GM21576 (cell line): ENCODE data around the gene EIF2AK3.
"Not testable (repeated sequence)": the region's sequence is repeated elsewhere in the genome, so short reads cannot be mapped to it uniquely, and the experiment has no call there.

ENCODE experiments used
- ATAC-seq: cut with Tn5 transposase; IDR thresholded peaks from one replicate; pipeline ENCODE4 v1.9.1; 2021; ENCODE audit warnings: mild to moderate bottlenecking, moderate library complexity; ENCODE audit not compliant: unreplicated experiment

Gene EIF2AK3

GRCh38 chr2:88637464-88637863, 10.2 kb upstream of the EIF2AK3 start:
- ATAC-seq: no peak

GRCh38 chr2:88636026-88636425, 8.8 kb upstream of the EIF2AK3 start:
- ATAC-seq: no peak

- ATAC-seq: no peak
Observed at GRCh38 chr2:88632569-88632968, 5.3 kb upstream of the EIF2AK3 start.

GRCh38 chr2:88628571-88628939, 1.3 kb upstream of the EIF2AK3 start:
- ATAC-seq: no peak

GRCh38 chr2:88627856-88628570, 749 bp upstream of the EIF2AK3 start:
- peak; percentile 33 for ATAC-seq

GRCh38 chr2:88626171-88627054, 851 bp downstream of the EIF2AK3 start:
- ATAC-seq: peak; percentile 4

GRCh38 chr2:88624477-88624876, 2.8 kb downstream of the EIF2AK3 start:
- ATAC-seq: no peak

GRCh38 chr2:88623831-88624465, 3.3 kb downstream of the EIF2AK3 start:
- not testable (repeated sequence) for ATAC-seq

- ATAC-seq: no peak
Observed at GRCh38 chr2:88622307-88622706, 5.0 kb downstream of the EIF2AK3 start.

GRCh38 chr2:88621432-88621831, 5.8 kb downstream of the EIF2AK3 start:
- ATAC-seq: no peak

GRCh38 chr2:88620015-88620414, 7.2 kb downstream of the EIF2AK3 start:
- no peak for ATAC-seq

- peak; percentile 62 for ATAC-seq
Observed at GRCh38 chr2:88615822-88616221, 11.4 kb downstream of the EIF2AK3 start.

GRCh38 chr2:88614497-88615157, 12.6 kb downstream of the EIF2AK3 start:
- peak; percentile 69 for ATAC-seq

GRCh38 chr2:88613921-88614320, 13.3 kb downstream of the EIF2AK3 start:
- no peak for ATAC-seq

GRCh38 chr2:88608184-88608583, 19.1 kb downstream of the EIF2AK3 start:
- ATAC-seq: no peak

- ATAC-seq: no peak
Observed at GRCh38 chr2:88607416-88607815, 19.8 kb downstream of the EIF2AK3 start.

GRCh38 chr2:88606371-88607030, 20.8 kb downstream of the EIF2AK3 start:
- ATAC-seq: peak; percentile 86

GRCh38 chr2:88603146-88603545, 24.1 kb downstream of the EIF2AK3 start:
- no peak for ATAC-seq

GRCh38 chr2:88602022-88602421, 25.2 kb downstream of the EIF2AK3 start:
- ATAC-seq: no peak

- ATAC-seq: no peak
Observed at GRCh38 chr2:88601286-88601685, 26.0 kb downstream of the EIF2AK3 start.

GRCh38 chr2:88600038-88600465, 27.2 kb downstream of the EIF2AK3 start:
- ATAC-seq: peak; percentile 98
